HepG2 (cell line): ENCODE measurements around the gene FNDC3B.

Experiments used
- HNRNPL ChIP-seq: fragments of 200-400 bp; formaldehyde crosslinking; IDR thresholded peaks from 2 replicates; pipeline ENCODE4 v1.6.1; 2017; ENCODE audit warnings: mild to moderate bottlenecking, low read depth, low read length
- MED8 ChIP-seq: sonication (generic); formaldehyde crosslinking; IDR thresholded peaks from 2 replicates; pipeline ENCODE4 v1.8.1; 2023; ENCODE audit warnings: mild to moderate bottlenecking, missing genetic modification reagents; ENCODE audit not compliant: insufficient replicate concordance
- MLLT10 ChIP-seq: sonication (generic); formaldehyde crosslinking; IDR thresholded peaks from 2 replicates; pipeline ENCODE4 v1.4.0; 2020; ENCODE audit warnings: missing genetic modification reagents
- POLR2A ChIP-seq, 2 experiments: IDR thresholded peaks; 2 replicates each; pipeline ENCODE4 v1.6.1; 2011; ENCODE audit warnings: low read depth in 2 of 2, low read length in 2 of 2, mild to moderate bottlenecking in 1 of 2, moderate library complexity in 1 of 2; ENCODE audit not compliant: insufficient read depth in 1 of 2
- POLR2G ChIP-seq: fragments of 200-400 bp; formaldehyde crosslinking; IDR thresholded peaks from 2 replicates; pipeline ENCODE4 v1.6.1; 2018; ENCODE audit warnings: mild to moderate bottlenecking, low read depth, low read length, moderate library complexity
- RFX5 ChIP-seq: IDR thresholded peaks from 2 replicates; pipeline ENCODE4 v1.6.1; 2011; ENCODE audit warnings: low read depth, low read length, improper control_type of control experiment
- ZNF768 ChIP-seq: sonication (generic); formaldehyde crosslinking; IDR thresholded peaks from 2 replicates; pipeline ENCODE4 v1.4.0; 2020; ENCODE audit warnings: missing genetic modification reagents
- TF ChIP-seq, protein P1 (sequence below): sonication (generic); formaldehyde crosslinking; IDR thresholded peaks from 2 replicates; pipeline ENCODE4 v1.5.1; 2020; ENCODE audit warnings: mild to moderate bottlenecking, missing genetic modification reagents, moderate library complexity

DNA sequence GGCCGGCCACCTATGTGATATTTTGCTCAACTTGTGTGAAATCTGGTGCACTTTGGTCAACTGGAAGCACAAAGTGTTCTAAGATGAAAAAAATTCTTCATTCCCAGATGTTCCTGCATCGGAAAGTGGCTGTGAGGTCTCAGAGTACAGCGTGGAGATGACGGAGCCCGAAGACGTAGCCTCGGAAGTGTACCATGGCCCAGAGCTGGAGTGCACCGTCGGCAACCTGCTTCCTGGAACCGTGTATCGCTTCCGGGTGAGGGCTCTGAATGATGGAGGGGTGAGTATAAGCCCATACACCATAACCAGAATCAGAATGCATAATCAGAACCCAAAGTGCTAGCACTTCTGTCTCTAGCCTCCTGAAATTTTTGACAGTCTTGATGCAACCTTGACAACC is 304.6 kb downstream of the FNDC3B start:
- TF ChIP-seq POLR2A (IDR thresholded peaks at IDR 0.05; ENCODE audit: insufficient read depth in 1 of 2, low read depth in 2 of 2, low read length in 2 of 2) (no peak), HNRNPL (no peak), RFX5 (no peak), POLR2G (no peak), MLLT10 (CRISPR knock-in tag) (no peak), ZNF768 (CRISPR knock-in tag) (no peak), MED8 (CRISPR knock-in tag) (no peak)
- TF ChIP-seq, protein P1, sequence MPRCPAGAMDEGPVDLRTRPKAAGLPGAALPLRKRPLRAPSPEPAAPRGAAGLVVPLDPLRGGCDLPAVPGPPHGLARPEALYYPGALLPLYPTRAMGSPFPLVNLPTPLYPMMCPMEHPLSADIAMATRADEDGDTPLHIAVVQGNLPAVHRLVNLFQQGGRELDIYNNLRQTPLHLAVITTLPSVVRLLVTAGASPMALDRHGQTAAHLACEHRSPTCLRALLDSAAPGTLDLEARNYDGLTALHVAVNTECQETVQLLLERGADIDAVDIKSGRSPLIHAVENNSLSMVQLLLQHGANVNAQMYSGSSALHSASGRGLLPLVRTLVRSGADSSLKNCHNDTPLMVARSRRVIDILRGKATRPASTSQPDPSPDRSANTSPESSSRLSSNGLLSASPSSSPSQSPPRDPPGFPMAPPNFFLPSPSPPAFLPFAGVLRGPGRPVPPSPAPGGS (CRISPR knock-in tag): no peak
